Spleen (tissue), 11 donors: ENCODE measurements around the gene DDAH1. TPM values are rescaled to one million over a fixed set of nuclear protein-coding genes. Genes with fewer than 3 reads are reported as not detected.

Experiments
- DNase-seq: peaks from one replicate; pipeline ENCODE4 v3.0.0-alpha.2; 2020
- H3K27ac ChIP-seq, 8 donors: fragments of 200-600 bp; sonication (generic) in 7 of 8; 1 replicate in 4 of 8; 2 replicates in 4 of 8; pipeline versions ENCODE4 v1.5.0 to v1.8.0; 2016 to 2021; ENCODE audit warnings: inconsistent platforms in 4 of 8, mild to moderate bottlenecking in 4 of 8, moderate library complexity in 1 of 8
- H3K27me3 ChIP-seq, 7 donors: fragments of 200-600 bp; sonication (generic) in 6 of 7; replicated peaks in 1 of 7; 1 replicate in 4 of 7; 2 replicates in 3 of 7; pipeline versions ENCODE4 v1.5.0 to v1.8.0; 2016 to 2021; ENCODE audit warnings: inconsistent platforms in 3 of 7, mild to moderate bottlenecking in 1 of 7
- H3K36me3 ChIP-seq, 6 donors: fragments of 200-600 bp; sonication (generic) in 5 of 6; 1 replicate in 4 of 6; 2 replicates in 2 of 6; pipeline versions ENCODE4 v1.5.0 to v1.8.0; 2016 to 2021; ENCODE audit warnings: inconsistent platforms in 2 of 6
- H3K4me1 ChIP-seq, 6 donors: fragments of 200-600 bp; sonication (generic) in 5 of 6; 1 replicate in 3 of 6; 2 replicates in 3 of 6; pipeline versions ENCODE4 v1.5.0 to v1.8.0; 2016 to 2021; ENCODE audit warnings: inconsistent platforms in 3 of 6
- H3K4me3 ChIP-seq, 8 donors: fragments of 200-600 bp; sonication (generic) in 7 of 8; 1 replicate in 4 of 8; 2 replicates in 4 of 8; pipeline versions ENCODE4 v1.5.0 to v1.8.0; 2016 to 2021; ENCODE audit warnings: inconsistent platforms in 4 of 8, mild to moderate bottlenecking in 4 of 8, moderate library complexity in 2 of 8
- H3K9me3 ChIP-seq, 8 donors: fragments of 200-600 bp; sonication (generic) in 7 of 8; 1 replicate in 4 of 8; 2 replicates in 4 of 8; pipeline versions ENCODE4 v1.5.0 to v1.8.0; 2016 to 2021; ENCODE audit warnings: inconsistent platforms in 4 of 8
- CTCF ChIP-seq, 11 experiments: fragments of 200-600 bp in 7 of 11; fragments of 450-650 bp in 4 of 11; sonication (generic) in 4 of 11; IDR thresholded peaks in 8 of 11; conservative IDR thresholded peaks in 3 of 11; 1 replicate in 7 of 11; 2 replicates in 4 of 11; pipeline versions ENCODE4 v1.4.0 to v1.8.0; 2016 to 2021; ENCODE audit warnings: antibody characterized with exemption in 11 of 11, inconsistent platforms in 4 of 11, mild to moderate bottlenecking in 1 of 11
- POLR2A ChIP-seq, 3 donors: fragments of 450-650 bp; IDR thresholded peaks; one replicate each; pipeline ENCODE4 v1.5.1; 2017; ENCODE audit warnings: antibody characterized with exemption in 3 of 3, mild to moderate bottlenecking in 1 of 3
- POLR2AphosphoS5 ChIP-seq, 3 donors: sonication (generic); formaldehyde crosslinking; IDR thresholded peaks; one replicate each; pipeline ENCODE4 v1.5.1; 2017; ENCODE audit warnings: antibody characterized with exemption in 3 of 3
- WGBS, 5 donors: extraction: QIAGEN DNeasy Blood & Tissue Kit in 3 of 5; methylation state at CpG; one replicate each; pipeline versions ENCODE4 v1.1.5 to v1.1.7; 2013 to 2018; 5-methylcytosine and 5-hydroxymethylcytosine counted together
- intact Hi-C: fragments of 100-400 bp; cut with DNase I; formaldehyde crosslinking; loops from one replicate; pipeline ENCODE4 v1.15.0; 2023; ENCODE audit warnings: low total_unique reads
- polyA plus RNA-seq, 3 donors: library from polyadenylated mRNA; stranded (reverse); fragments of 200-250 nt; gene quantifications; one replicate each; pipeline ENCODE4 v1.2.1, GENCODE V29; 2013
- total RNA-seq, 7 donors: library from RNA; depleted of rRNA in 3 of 7; stranded (reverse); fragments of >200 nt in 3 of 7; fragmentation: NEBNext Ultra II Directional in 4 of 7; extraction: Animal tissue kit (Norgen Biotek cat#: 25700) in 4 of 7; gene quantifications; one replicate each; pipeline versions ENCODE4 v1.1.0 to v1.2.1, GENCODE V29; 2016 to 2021
- donor health status: healthy with polysubstance abuse.
- donor health status: DM: no; HTN: no; CAD: no; lungs with moderate emphysema.
- donor health status: DM: no; HTN: no; CAD: no.
- donor health status: Bipolar disorder and iron deficiency.
- donor health status: healthy.
- donor health status: DM: no; HTN: no; CAD: no.
- donor health status: DM: yes; HTN: yes; CAD: no.

Gene DDAH1
- total and polyA plus RNA-seq, 10 donors = 1.8 to 19.8 (median 13.7) TPM

GRCh38 chr1:85421179-85421578, 43.8 kb downstream of the DDAH1 start:
- H3K4me1 ChIP-seq = no peaks in the 10 kb centered on the region
- H3K36me3 ChIP-seq = no peaks in the 10 kb centered on the region
- H3K27me3 ChIP-seq = no peaks in the 10 kb centered on the region
- no peak for TF ChIP-seq POLR2A (IDR thresholded peaks at IDR 0.05)
- TF ChIP-seq CTCF (IDR thresholded peaks at IDR 0.05 in 8 of 11, conservative IDR thresholded peaks at IDR 0.05 in 3 of 11) = no peak
- 80 to 93% (median 83%) methylated on average over 1 of the region's 1 CpG for WGBS, 5 donors
- intact Hi-C loops = no loop called here
- no peak for DNase-seq
- H3K9me3 ChIP-seq = peaks cover 0 to 26% (median 19%) of the 10 kb centered on the region in 8 donors
- no peak overlapping the region for H3K4me3 ChIP-seq
- H3K27ac ChIP-seq = no peak overlapping the region

- Histone ChIP-seq H3K27ac (no peak overlapping the region), H3K4me3 (no peak overlapping the region), H3K27me3 (no peaks in the 10 kb centered on the region), H3K36me3 (no peaks in the 10 kb centered on the region), H3K9me3 (peaks cover 0 to 26% (median 19%) of the 10 kb centered on the region in 8 donors), H3K4me1 (no peaks in the 10 kb centered on the region)
- intact Hi-C loops = no loop called here
- 30 to 97% (median 53%) methylated on average over 1 of the region's 1 CpG for WGBS, 5 donors
- TF ChIP-seq CTCF (IDR thresholded peaks at IDR 0.05 in 8 of 11, conservative IDR thresholded peaks at IDR 0.05 in 3 of 11) (no peak), POLR2A (IDR thresholded peaks at IDR 0.05) (no peak), POLR2AphosphoS5 (IDR thresholded peaks at IDR 0.05) (no peak)
- no peak for DNase-seq
Observed at GRCh38 chr1:85420199-85420598, 44.8 kb downstream of the DDAH1 start.

- H3K27me3 ChIP-seq = no peaks in the 10 kb centered on the region
- intact Hi-C loops = no loop called here
- H3K27ac ChIP-seq = no peak overlapping the region
- no peaks in the 10 kb centered on the region for H3K4me1 ChIP-seq
- H3K4me3 ChIP-seq = no peak overlapping the region
- no peaks in the 10 kb centered on the region for H3K36me3 ChIP-seq
- TF ChIP-seq POLR2A (IDR thresholded peaks at IDR 0.05) (no peak), POLR2AphosphoS5 (IDR thresholded peaks at IDR 0.05) (no peak), CTCF (IDR thresholded peaks at IDR 0.05 in 8 of 11, conservative IDR thresholded peaks at IDR 0.05 in 3 of 11) (no peak)
- DNase-seq = no peak
- H3K9me3 ChIP-seq = peaks cover 0 to 26% (median 19%) of the 10 kb centered on the region in 8 donors
- WGBS, 5 donors = 74 to 89% (median 79%) methylated on average over 3 of the region's 3 CpGs
Observed at GRCh38 chr1:85417876-85418275, 47.1 kb downstream of the DDAH1 start.

- no peak for DNase-seq
Observed at GRCh38 chr1:85417017-85417416, 47.9 kb downstream of the DDAH1 start.

More at GRCh38 chr1:85417017-85417416, 47.9 kb downstream of the DDAH1 start:
- Histone ChIP-seq H3K4me1 (no peaks in the 10 kb centered on the region), H3K9me3 (peaks cover 0 to 26% (median 19%) of the 10 kb centered on the region in 8 donors), H3K4me3 (no peak overlapping the region), H3K36me3 (no peaks in the 10 kb centered on the region), H3K27me3 (no peaks in the 10 kb centered on the region), H3K27ac (no peak overlapping the region)
- intact Hi-C loops = no loop called here
- 69 to 86% (median 80%) methylated on average over 5 of the region's 5 CpGs for WGBS, 5 donors
- TF ChIP-seq CTCF (IDR thresholded peaks at IDR 0.05 in 8 of 11, conservative IDR thresholded peaks at IDR 0.05 in 3 of 11) = no peak
